K562 (cell line): ENCODE results near the gene AMIGO3.
"Not testable (repeated sequence)": the region's sequence is repeated elsewhere in the genome, so short reads cannot be mapped to it uniquely, and the experiment has no call there.

Experiments
- EZH2 ChIP-seq: IDR thresholded peaks from 2 replicates; pipeline ENCODE4 v1.6.1; 2012; ENCODE audit warnings: low read depth, mild to moderate bottlenecking, inconsistent platforms, low read length, borderline replicate concordance
- KLF16 ChIP-seq: IDR thresholded peaks from 2 replicates; pipeline ENCODE4 v1.6.1; 2016; ENCODE audit warnings: antibody characterized with exemption
- L3MBTL2 ChIP-seq: fragments of 450-650 bp; IDR thresholded peaks from 2 replicates; pipeline ENCODE4 v1.6.1; 2016; ENCODE audit warnings: mild to moderate bottlenecking, moderate library complexity
- MAFK ChIP-seq: IDR thresholded peaks from 2 replicates; pipeline ENCODE4 v1.6.1; 2011; ENCODE audit warnings: low read length, improper control_type of control experiment
- MXI1 ChIP-seq: IDR thresholded peaks from 2 replicates; pipeline ENCODE4 v1.6.1; 2011; ENCODE audit warnings: low read depth, mild to moderate bottlenecking, improper control_type of control experiment, low read length
- PRPF4 ChIP-seq: fragments of 200-400 bp; formaldehyde crosslinking; IDR thresholded peaks from one replicate; pipeline ENCODE4 v1.6.1; 2017; ENCODE audit warnings: low read length, low read depth, mild to moderate bottlenecking; ENCODE audit not compliant: insufficient read depth, poor library complexity, severe bottlenecking
- SETDB1 ChIP-seq: IDR thresholded peaks from one replicate; pipeline ENCODE4 v1.6.1; 2012; ENCODE audit warnings: low read length, control low read depth, inconsistent platforms
- ZNF23 ChIP-seq: fragments of 250-450 bp; sonication (Bioruptor Pico); IDR thresholded peaks from 2 replicates; pipeline ENCODE4 v1.4.0; 2020; ENCODE audit warnings: mild to moderate bottlenecking
- ZNF707 ChIP-seq: fragments of 250-450 bp; sonication (Bioruptor Pico); conservative IDR thresholded peaks from 2 replicates; pipeline ENCODE4 v1.8.0; 2022; ENCODE audit warnings: inconsistent platforms, mild to moderate bottlenecking, moderate library complexity
- TF ChIP-seq, protein P1 (sequence below), 3 experiments: IDR thresholded peaks in 2 of 3; conservative IDR thresholded peaks in 1 of 3; 2 replicates each; pipeline ENCODE4 v1.5.1; 2011 to 2012; ENCODE audit warnings: low read length in 3 of 3, mild to moderate bottlenecking in 3 of 3, control low read depth in 2 of 3, improper control_type of control experiment in 1 of 3, inconsistent platforms in 1 of 3, low read depth in 1 of 3, mixed read lengths in 1 of 3, moderate library complexity in 1 of 3; ENCODE audit not compliant: insufficient read depth in 2 of 3
- TF ChIP-seq, protein P2 (sequence below): sonication (generic); formaldehyde crosslinking; IDR thresholded peaks from 2 replicates; pipeline ENCODE4 v1.8.0; 2022; ENCODE audit warnings: mild to moderate bottlenecking, missing genetic modification reagents
- TF ChIP-seq, protein P3 (sequence below): sonication (generic); IDR thresholded peaks from 2 replicates; pipeline ENCODE4 v1.6.1; 2016

DNA sequence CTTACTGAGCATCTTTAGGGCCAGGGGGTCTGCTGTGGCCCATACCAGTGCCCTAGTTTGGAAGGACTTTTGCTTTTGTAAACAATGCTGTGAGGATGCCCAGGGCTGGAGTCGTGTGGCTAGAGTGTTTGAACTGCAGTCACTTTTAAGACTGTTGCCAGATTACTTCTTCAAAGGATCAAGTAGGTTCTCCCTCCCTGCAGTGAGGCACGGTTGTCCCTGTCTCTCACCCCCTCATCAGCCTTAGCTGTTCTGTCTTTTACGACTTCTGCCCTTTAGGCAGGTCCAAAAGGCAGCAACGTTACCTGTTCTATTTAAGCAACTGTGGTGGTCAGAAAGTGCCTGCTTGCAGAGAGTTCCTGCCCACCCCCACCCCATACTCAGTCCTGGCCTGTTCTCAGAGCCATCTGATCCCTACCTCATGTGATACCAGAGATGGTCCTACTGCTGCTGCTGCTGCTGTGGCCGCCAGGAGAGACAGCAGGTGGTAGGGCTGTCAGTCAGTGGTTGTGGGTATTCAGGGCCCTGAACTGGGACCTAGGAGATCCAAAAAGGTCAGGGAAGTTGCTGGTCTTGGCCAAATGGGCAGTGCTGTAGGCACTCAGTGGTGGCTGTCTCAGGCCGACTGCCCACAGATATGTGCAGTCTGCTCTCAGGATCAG, 24.9 kb downstream of the AMIGO3 start:
- not testable (repeated sequence) for TF ChIP-seq MXI1; ZNF23 (CRISPR knock-in tag); PRPF4; MAFK; KLF16; EZH2; ZNF707 (CRISPR knock-in tag); L3MBTL2; SETDB1
- TF ChIP-seq, protein P1, sequence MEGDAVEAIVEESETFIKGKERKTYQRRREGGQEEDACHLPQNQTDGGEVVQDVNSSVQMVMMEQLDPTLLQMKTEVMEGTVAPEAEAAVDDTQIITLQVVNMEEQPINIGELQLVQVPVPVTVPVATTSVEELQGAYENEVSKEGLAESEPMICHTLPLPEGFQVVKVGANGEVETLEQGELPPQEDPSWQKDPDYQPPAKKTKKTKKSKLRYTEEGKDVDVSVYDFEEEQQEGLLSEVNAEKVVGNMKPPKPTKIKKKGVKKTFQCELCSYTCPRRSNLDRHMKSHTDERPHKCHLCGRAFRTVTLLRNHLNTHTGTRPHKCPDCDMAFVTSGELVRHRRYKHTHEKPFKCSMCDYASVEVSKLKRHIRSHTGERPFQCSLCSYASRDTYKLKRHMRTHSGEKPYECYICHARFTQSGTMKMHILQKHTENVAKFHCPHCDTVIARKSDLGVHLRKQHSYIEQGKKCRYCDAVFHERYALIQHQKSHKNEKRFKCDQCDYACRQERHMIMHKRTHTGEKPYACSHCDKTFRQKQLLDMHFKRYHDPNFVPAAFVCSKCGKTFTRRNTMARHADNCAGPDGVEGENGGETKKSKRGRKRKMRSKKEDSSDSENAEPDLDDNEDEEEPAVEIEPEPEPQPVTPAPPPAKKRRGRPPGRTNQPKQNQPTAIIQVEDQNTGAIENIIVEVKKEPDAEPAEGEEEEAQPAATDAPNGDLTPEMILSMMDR (IDR thresholded peaks at IDR 0.05 in 2 of 3, conservative IDR thresholded peaks at IDR 0.05 in 1 of 3; ENCODE audit: insufficient read depth in 2 of 3, low read depth in 1 of 3, low read length in 3 of 3): not testable (repeated sequence)
- TF ChIP-seq, protein P2, sequence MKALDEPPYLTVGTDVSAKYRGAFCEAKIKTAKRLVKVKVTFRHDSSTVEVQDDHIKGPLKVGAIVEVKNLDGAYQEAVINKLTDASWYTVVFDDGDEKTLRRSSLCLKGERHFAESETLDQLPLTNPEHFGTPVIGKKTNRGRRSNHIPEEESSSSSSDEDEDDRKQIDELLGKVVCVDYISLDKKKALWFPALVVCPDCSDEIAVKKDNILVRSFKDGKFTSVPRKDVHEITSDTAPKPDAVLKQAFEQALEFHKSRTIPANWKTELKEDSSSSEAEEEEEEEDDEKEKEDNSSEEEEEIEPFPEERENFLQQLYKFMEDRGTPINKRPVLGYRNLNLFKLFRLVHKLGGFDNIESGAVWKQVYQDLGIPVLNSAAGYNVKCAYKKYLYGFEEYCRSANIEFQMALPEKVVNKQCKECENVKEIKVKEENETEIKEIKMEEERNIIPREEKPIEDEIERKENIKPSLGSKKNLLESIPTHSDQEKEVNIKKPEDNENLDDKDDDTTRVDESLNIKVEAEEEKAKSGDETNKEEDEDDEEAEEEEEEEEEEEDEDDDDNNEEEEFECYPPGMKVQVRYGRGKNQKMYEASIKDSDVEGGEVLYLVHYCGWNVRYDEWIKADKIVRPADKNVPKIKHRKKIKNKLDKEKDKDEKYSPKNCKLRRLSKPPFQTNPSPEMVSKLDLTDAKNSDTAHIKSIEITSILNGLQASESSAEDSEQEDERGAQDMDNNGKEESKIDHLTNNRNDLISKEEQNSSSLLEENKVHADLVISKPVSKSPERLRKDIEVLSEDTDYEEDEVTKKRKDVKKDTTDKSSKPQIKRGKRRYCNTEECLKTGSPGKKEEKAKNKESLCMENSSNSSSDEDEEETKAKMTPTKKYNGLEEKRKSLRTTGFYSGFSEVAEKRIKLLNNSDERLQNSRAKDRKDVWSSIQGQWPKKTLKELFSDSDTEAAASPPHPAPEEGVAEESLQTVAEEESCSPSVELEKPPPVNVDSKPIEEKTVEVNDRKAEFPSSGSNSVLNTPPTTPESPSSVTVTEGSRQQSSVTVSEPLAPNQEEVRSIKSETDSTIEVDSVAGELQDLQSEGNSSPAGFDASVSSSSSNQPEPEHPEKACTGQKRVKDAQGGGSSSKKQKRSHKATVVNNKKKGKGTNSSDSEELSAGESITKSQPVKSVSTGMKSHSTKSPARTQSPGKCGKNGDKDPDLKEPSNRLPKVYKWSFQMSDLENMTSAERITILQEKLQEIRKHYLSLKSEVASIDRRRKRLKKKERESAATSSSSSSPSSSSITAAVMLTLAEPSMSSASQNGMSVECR (CRISPR knock-in tag): not testable (repeated sequence)
- TF ChIP-seq, protein P3, sequence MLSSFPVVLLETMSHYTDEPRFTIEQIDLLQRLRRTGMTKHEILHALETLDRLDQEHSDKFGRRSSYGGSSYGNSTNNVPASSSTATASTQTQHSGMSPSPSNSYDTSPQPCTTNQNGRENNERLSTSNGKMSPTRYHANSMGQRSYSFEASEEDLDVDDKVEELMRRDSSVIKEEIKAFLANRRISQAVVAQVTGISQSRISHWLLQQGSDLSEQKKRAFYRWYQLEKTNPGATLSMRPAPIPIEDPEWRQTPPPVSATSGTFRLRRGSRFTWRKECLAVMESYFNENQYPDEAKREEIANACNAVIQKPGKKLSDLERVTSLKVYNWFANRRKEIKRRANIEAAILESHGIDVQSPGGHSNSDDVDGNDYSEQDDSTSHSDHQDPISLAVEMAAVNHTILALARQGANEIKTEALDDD: not testable (repeated sequence)
